Measurements from ENCODE around the gene MAPK13. TPM values are rescaled to one million over a fixed set of nuclear protein-coding genes. Genes with fewer than 3 reads are reported as not detected.

The MAPK13 gene
- total RNA-seq, 4 donors from 2014 or later: 0.26 to 10.9 (median 3.0) TPM

DNA sequence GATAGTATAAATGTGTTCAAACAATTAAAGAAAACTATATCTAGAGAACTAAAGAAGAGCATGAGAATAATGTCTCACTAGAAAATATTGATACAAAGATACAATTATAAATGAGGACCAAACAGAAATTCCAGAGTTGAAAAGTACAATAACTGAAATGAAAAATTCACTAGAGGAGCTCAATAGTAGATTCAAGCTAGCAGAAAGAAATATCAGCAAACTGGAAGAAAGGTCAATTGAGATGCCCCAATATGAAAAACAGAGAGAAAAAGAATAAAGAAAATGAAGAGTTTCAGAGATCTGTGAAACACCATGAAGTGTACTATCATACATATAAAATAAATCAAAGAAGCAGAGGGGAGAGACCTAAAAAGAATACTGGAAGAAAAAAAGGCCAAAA lies 48.2 kb downstream of the MAPK13 start:
- intact Hi-C loops (cut with DNase I; ENCODE audit: low total_unique reads): no loop called here
- no peak for TF ChIP-seq CTCF (IDR thresholded peaks at IDR 0.05)
- no peak for TF ChIP-seq POLR2A (IDR thresholded peaks at IDR 0.05)

GRCh38 chr6:36180126-36180525 lies 49.8 kb downstream of the MAPK13 start:
- TF ChIP-seq POLR2A (IDR thresholded peaks at IDR 0.05) (no peak), CTCF (IDR thresholded peaks at IDR 0.05) (no peak)
- H3K9me3 ChIP-seq: no peaks in the 10 kb centered on the region
- H3K27ac ChIP-seq: no peak overlapping the region
- no peaks in the 10 kb centered on the region for H3K36me3 ChIP-seq
- H3K27me3 ChIP-seq: no peaks in the 10 kb centered on the region
- intact Hi-C loops (cut with DNase I; ENCODE audit: low total_unique reads): no loop called here
- H3K4me1 ChIP-seq: no peaks in the 10 kb centered on the region
- H3K4me3 ChIP-seq: no peak overlapping the region
- DNase-seq: no peak

More for the DNA sequence above, 48.2 kb downstream of the MAPK13 start:
- H3K4me3 ChIP-seq: no peak overlapping the region
- H3K27me3 ChIP-seq: no peaks in the 10 kb centered on the region
- no peaks in the 10 kb centered on the region for H3K9me3 ChIP-seq
- no peak overlapping the region for H3K27ac ChIP-seq
- H3K36me3 ChIP-seq: no peaks in the 10 kb centered on the region
- no peaks in the 10 kb centered on the region for H3K4me1 ChIP-seq
- DNase-seq: no peak

DNA sequence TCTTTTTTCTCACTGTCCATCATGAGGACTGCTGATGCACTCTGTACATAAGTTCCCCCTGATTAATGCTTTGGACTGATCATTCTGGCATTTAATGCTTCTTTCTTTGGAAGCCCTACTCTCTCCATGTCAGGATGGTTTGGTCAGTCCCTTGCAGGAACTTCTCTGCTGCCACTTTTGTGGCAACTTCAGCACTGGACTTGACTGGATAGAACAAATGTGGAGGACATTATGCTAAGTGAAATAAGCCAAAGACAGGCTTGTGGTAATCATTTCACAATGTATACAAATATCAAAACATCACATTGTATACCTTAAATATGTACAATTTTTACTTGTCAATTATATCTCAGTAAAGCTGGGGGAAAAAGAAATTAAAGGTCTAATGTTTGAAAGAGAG lies 54.0 kb downstream of the MAPK13 start:
- intact Hi-C loops (cut with DNase I; ENCODE audit: low total_unique reads): no loop called here
- Histone ChIP-seq H3K4me3 (no peak overlapping the region), H3K9me3 (no peaks in the 10 kb centered on the region), H3K36me3 (no peaks in the 10 kb centered on the region), H3K27me3 (no peaks in the 10 kb centered on the region), H3K4me1 (no peaks in the 10 kb centered on the region), H3K27ac (no peak overlapping the region)
- no peak for TF ChIP-seq POLR2A (IDR thresholded peaks at IDR 0.05)
- TF ChIP-seq CTCF (IDR thresholded peaks at IDR 0.05): no peak
- DNase-seq: no peak

DNA sequence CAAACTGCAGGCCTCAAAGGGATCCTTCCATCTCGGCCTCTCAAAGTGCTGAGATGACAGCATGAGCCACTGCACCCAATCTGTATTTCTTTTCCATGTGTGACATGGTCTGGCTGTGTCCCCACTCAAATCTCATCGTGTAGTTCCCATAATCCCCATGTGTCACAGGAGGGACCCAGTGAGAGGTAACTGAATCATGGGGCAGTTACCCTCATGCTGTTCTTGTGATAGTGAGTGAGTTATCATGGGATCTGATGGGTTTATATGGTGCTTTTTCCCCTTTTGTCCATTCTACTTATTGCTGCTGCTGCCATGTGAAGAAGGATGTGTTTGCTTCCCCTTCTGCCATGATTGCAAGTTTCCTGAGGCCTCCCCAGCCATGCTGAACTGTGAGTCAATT lies 55.9 kb downstream of the MAPK13 start:
- Histone ChIP-seq H3K4me1 (no peaks in the 10 kb centered on the region), H3K27ac (no peak overlapping the region), H3K27me3 (no peaks in the 10 kb centered on the region), H3K9me3 (no peaks in the 10 kb centered on the region), H3K4me3 (no peak overlapping the region), H3K36me3 (no peaks in the 10 kb centered on the region)
- no peak for DNase-seq
- intact Hi-C loops (cut with DNase I; ENCODE audit: low total_unique reads): no loop called here
- TF ChIP-seq CTCF (IDR thresholded peaks at IDR 0.05): no peak

DNA sequence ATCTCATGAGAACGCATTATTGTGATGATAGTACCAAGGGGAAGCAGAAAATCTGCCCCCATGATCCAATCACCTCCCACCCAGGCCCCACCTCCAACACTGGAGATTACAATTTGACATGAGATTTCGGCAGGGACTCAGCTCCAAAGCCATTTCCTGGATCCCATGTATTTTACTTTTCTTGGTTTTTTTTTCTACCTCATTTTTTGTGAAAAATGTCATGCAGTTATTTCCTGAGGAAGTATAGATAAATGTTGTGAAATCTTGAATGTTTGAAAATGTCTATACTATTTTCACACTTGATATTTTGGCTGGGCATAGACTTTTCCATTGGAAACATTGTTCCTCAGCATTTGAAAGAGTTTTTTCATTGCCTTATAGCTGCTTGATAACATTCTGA lies 57.1 kb downstream of the MAPK13 start:
- no peaks in the 10 kb centered on the region for H3K9me3 ChIP-seq
- TF ChIP-seq CTCF (IDR thresholded peaks at IDR 0.05) (no peak), POLR2A (IDR thresholded peaks at IDR 0.05) (no peak)
- H3K27me3 ChIP-seq: no peaks in the 10 kb centered on the region
- no peak overlapping the region for H3K4me3 ChIP-seq
- no peak for DNase-seq
- H3K27ac ChIP-seq: no peak overlapping the region
- H3K4me1 ChIP-seq: no peaks in the 10 kb centered on the region
- intact Hi-C loops (cut with DNase I; ENCODE audit: low total_unique reads): no loop called here
- H3K36me3 ChIP-seq: no peaks in the 10 kb centered on the region

Other genes with a start within 250 kb of the MAPK13 start
- gene SRPK1, start 209.4 kb upstream of the MAPK13 start, total RNA-seq: 10 to 100 TPM; 14.3 to 76.3 (median 29.4) TPM
- gene SLC26A8, start 105.9 kb upstream of the MAPK13 start, total RNA-seq: under 1 TPM in 1 of 4 donors, not detected in 3; 0.07 TPM
- 100 to 1,000 TPM in 2 of 4 donors, 10 to 100 TPM in 2; 62.0 to 117 (median 86.2) TPM for gene MAPK14, start 102.7 kb upstream of the MAPK13 start, total RNA-seq
- gene BRPF3, start 66.2 kb downstream of the MAPK13 start, total RNA-seq: 10 to 100 TPM in 3 of 4 donors, 1 to 10 TPM in 1; 8.5 to 44.5 (median 27.3) TPM
- gene PNPLA1, start 139.5 kb downstream of the MAPK13 start, total RNA-seq: not detected
- gene BNIP5, start 206.4 kb downstream of the MAPK13 start, total RNA-seq: not detected

All from uterus (tissue), 4 donors.